ENCODE data around the gene MELTF.

The MELTF gene

DNA sequence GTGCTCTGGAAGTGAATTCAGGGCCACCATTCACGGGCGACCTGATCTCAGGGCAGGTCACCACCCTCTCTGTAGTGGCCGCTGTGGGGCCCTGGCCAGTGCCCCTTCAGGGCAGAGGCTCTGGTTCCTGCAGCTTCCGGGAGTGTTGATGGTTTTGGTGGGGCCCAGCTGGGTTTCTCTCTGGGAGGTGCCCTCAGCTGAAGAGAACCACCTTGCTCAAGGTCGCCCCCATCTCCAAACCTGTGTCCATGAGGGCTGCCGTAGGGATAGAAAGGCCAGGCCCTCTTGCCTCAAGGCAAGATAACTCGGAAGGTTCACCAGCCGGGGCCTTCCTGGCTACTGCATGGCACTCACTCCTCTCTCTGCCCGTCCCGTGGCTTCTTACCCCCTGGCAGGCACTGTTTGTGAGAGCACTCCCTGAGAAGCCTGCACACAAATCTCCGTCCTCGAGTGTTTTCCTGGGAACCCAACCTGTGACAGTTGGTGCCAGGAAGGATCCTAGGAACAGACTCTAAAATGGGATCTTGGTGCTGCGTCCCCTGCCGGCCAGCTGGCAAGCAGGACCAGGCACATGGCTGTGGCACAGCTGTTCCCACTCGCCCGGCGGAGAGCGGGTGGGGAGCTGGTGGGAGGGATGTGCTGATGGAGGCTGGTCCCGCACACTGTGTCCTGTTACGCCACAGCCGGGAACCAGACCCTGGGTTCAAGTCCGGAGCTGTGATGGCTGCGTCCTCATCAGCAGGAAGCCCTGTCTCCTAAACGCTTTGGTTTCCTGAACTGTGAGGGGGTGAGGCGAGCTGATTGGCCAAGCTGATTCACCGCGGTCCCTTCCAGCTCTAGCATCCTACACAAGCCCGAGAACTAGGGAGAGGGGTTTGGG, 37.8 kb downstream of the MELTF start:
- DNase-seq, result no peak

DNA sequence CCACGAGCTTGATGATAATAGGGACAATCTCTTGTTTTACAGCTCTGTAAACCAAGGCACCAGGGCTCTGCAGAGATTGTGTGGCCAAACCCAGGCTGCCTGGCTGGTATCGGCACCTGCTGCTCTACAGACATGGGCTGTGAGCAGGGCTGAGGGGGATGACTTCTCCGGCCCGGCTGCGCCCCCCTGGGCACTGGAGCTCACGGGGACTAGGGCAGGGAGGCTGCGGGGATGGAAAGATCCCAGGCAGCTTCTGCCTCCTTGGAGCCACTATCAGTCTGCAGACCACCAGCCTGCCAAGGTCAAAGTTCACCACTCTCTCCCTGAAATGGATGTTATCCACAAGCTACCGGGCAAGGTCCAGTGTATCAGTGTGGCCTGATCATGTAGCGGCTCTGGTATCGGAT, 39.0 kb downstream of the MELTF start:
- no peak for DNase-seq

DNA sequence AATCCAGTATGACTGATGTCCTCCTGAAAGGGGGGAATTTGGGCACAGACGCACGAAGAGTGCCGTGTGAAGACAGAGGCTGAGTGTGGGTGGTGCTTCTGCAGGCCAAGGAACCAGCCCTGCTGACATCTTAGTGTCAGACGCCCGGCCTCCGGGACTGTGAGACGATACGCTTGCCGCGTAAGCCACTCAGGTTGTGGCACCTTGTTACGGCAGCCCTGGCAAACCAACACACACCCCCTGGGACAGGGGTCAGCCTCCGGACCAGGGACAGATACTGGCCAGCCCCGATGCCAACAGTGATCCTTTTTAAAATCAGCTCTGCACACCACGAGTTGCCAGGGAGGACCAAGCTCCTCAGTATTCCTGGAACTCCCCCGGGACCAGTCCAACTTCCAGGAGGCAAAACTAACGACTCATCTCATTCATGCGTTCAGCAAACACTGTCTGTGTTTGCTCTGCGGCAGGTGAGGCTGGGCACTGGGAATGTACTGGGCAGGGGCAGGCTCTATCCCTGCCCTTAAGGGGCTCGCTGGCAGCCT, 39.8 kb downstream of the MELTF start:
- no peak for DNase-seq

DNA sequence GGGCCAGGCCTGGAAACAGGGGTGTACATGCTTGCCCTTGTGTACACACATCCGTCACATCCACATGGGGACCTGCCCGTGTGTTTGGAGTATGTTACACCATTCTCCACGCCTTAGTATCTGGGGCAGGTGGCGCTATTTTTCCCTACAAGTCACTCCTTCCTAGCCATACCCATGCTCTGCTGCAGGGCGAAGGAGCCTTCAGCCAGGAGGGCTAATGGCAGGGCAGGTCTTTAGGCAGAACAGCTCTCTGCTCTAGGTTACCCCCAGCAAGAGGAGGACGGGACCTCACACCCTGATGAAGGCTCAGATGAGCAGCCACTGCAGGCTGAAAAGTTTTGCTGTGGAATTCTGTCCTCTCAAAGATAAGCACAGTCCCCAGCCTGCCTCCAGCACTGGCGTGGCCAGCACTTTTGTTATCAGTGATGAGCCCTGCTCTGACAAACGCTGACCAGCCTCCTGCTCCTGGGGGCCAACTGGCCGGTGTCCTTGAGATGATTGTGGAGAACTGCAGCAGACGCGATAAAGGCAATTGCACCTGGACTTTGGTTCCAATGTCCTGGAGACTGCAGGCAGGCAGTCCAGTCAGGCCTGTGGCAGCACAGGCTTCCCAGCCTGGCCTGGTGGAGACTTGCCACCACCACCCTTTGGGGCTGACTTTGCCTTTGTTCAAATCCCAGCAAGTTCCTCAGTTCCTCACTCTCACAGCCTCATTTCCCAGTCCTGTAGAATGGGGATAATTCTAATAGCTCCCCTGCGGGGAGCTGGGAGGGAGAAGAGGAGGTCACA, 41.2 kb downstream of the MELTF start:
- peak; percentile 60 for DNase-seq

DNA sequence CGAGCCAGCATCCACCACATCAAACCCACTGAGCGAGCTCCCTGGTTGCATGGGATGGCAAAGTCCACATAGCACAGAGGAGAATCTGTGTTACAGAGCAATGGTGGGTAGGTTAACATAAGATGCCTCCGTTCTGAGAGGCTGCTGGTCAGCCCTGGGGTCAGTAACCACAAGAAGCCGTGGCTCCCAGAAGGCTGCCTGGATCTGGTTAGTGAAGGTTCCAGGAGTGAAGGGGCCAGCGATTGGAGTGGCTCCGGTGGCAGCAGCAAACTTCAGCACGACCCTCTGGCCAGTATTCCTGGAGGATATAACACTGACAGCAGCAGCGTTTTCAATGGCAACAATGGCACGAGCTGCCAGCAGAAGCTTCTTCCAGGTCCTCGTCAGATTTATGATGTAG, 42.6 kb downstream of the MELTF start:
- no peak for DNase-seq

DNA sequence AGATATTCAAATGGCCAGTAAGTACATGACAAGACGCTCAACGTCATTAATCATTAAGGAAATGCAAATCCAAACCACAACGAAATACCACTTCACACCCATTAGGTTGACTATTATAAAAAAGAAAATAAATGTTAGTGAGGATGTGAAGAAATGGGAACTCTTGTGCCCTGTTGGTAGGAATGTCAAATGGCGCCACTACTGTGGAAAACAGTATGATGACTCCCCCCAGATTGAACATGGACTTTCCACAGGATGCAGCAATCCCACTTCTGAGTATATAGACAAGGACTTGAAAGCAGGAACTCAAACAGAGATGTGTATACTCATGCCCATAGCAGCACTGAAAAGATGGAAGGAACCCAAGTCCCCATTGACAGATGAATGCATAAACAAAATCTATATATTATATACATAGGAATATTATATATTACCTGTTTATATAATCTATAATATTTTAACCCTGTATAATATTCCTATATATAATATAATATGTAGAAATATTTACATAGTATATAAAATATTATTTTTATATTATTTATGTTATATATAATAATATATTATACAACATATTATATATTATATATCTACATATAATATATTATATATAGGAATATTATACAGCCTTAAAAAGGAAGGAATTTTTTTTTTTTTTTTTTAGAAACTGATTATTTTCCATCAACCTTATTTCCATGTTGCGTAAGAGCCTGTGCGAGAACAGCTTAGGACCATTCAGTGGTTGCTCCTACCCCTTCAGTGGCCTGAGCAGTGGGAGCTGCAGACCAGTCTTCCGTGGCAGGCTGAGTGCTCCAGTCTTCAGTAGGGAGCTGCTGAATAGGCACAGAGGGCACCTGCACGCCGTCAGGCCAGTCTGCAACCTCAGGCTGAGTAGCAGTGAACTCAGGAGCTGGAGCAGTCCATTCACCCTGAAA, 43.4 kb downstream of the MELTF start:
- no peak for DNase-seq

DNA sequence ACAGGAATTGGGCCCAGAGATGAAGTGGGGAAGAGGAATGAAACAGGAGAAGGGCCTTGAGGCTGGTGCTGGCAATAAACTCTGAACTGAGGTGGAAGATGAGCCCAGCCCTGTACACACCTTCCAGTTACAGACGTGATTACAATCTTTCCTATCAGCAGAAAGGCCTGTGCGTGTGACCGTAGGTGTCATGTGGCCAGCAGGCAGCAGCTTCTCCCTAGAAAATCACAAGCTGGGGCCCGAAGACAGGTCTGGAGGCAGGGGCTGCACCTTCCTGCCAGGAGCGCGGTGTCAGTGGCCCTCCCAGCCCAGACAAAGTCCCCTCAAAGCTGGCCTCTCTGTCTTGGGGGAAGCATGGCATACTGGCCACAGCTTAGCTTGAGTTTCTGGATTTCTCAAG, 44.3 kb downstream of the MELTF start:
- DNase-seq, result no peak

DNA sequence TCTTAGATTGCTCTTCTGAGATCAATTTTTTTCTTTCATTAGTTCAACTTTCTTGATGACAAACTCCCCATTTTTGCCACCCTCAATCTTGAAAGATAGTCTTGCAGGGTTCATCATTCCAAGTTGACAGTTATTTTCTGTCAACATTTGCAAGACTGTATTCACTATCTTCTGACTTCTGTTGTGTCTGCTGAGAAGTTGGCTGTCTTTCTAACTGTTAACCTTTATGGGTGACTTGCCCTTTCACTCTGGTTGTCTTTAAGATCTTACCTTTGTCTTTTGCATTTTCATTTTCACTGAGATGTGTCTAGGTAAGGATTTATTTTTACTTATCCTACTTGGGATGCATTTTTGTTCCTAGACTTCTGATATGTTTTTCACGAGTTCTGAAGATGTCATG, 46.4 kb downstream of the MELTF start:
- no peak for DNase-seq

DNA sequence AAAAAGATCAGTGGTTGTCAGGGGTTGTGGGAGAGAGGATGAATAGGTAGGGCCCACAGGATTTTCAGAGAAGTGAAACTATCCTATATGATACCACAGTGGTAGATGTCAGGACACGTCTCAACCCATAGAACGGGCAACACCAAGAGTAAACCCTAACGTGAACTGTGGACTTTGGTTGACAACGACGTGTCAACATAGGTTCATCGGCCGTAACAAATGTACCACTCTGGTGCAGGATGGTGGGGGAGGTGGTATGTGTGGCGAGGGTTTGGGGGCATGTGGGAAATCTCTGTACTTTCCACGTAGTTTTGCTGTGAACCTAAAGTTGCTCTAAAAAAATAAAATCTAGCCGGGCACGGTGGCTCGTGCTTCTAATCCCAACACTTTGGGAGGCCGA, 48.0 kb downstream of the MELTF start:
- no peak for DNase-seq

DNA sequence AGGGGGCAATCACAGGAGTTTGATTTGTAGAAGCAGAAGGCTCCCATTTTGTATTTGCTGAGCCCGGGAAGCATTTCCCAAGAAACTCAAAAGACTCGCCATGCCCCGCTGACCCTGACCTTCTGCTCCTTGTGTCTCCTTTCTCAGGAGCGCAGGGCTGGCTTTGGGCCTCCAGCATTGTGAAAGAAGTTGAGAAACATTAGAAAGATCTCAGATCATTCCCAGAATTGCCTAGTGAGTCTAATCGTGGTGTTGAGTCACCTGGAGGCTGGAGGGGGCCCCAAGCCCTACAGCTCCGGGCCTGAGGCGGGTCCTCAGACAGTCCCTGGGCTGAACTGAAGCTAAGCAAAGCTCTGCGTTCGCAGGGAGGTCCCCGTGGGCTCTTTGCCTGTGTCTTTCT, 50.1 kb downstream of the MELTF start:
- no peak for DNase-seq

DNA sequence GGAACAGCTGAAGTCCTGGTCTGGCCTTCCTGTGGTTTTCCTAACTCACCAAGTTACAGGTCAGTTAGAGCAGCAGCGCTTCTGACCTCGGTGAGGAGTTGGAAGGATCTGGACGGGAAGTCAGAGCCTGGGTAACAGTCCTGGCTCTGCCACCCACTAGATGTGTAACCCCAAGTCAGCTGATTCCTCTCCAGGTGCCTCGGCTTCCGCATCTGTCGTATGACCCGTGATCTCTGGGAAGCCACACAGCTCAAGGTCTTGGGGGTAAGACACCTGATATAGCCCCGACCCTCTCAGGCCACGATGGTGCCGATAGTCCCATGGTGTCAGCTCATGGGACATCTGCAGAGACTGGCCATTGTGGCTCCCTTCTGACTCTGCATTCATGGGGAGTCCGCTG, 52.7 kb downstream of the MELTF start:
- no peak for DNase-seq

DNA sequence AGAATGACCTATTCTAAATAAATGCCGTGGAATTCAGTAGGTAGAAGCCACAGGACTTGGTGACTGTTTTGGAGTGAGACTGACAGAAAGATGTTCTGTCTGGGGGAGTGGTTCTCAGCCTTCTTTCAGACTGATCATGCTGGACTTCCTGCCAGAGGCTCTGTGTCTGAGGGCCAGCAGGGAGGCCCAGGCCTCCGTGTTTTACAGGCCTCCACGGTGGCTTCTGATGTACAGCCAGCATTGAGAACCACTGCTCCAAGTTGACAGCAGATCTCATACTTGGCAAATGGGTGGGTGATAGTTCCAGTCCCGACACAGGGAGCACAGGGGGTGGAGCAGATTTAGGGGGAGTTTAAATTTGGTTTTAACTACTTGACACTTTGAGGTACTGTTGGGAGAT, 54.3 kb downstream of the MELTF start:
- no peak for DNase-seq

DNA sequence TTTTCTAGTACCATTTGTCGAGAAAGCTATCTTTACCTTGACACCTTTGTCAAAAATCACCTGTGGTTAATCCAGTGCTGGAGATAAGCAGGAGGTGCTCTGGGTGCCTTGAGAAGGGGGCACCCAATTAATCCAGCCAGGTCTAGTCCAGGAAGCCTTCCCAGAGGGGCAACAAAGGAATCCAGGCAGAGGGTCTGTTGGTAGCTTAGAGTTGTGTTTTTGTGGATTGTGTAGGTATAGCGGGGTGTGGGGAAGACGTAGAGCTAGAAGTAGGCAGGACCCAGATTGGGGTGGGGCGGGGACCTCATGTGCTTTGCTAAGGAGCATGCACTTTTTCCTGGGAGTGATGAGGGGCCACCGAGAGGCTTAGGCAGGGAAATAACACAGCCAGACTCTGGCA, 55.0 kb downstream of the MELTF start:
- no peak for DNase-seq

DNA sequence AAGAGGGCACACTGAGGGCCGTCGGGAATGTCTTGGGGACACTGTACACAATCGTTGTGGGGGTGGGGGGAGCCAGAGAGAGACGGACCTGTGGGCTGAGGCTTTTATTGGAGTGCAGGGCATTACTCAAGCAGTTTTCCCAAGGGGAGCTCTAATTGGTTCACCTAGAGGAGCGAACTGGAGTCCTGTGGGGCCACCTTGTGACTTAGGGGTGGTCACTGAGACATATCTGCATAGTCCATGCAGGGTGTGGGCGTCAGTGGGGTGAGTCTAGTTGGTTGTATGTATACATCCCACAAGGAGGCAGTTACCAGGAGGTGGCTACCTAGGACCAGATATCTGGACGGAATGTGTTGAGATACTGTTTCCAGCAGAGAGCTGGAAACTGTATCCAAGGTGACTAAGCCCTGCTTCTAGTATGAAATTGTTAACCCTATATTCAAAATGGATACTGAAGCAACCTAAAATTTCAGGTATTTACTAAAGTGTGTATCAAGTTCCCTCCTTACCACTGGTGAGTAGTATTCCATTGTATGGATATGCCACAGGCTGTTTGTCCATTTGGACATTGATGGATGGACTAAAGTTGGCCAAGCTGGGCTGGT, 58.4 kb downstream of the MELTF start:
- peak; percentile 95 for DNase-seq

DNA sequence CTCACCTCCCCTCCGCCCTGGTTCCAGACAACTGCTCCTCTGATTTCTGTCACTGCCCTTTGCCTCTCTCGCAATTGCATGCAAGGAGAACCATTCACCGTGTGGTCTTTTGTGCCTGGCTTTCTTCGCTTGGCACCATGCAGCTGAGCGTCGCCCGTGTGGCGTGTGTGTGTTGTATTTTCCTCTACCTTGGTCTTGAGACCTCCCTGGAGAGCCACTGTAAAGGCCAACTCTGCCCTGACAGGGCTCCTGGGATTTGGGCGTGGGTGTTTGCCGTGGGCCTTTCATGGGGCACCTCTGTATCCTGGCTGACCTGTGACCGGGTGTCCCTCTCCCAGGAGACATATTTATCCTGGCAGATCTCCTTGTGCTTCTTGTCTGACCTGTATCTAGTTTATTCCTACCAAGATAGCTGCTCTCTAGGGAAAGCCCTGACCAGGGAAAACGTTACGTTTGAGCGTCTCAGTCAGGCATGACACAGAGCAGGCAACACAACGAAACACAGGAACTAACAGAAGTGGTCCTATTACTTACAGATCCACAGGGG, 59.0 kb downstream of the MELTF start:
- no peak for DNase-seq

DNA sequence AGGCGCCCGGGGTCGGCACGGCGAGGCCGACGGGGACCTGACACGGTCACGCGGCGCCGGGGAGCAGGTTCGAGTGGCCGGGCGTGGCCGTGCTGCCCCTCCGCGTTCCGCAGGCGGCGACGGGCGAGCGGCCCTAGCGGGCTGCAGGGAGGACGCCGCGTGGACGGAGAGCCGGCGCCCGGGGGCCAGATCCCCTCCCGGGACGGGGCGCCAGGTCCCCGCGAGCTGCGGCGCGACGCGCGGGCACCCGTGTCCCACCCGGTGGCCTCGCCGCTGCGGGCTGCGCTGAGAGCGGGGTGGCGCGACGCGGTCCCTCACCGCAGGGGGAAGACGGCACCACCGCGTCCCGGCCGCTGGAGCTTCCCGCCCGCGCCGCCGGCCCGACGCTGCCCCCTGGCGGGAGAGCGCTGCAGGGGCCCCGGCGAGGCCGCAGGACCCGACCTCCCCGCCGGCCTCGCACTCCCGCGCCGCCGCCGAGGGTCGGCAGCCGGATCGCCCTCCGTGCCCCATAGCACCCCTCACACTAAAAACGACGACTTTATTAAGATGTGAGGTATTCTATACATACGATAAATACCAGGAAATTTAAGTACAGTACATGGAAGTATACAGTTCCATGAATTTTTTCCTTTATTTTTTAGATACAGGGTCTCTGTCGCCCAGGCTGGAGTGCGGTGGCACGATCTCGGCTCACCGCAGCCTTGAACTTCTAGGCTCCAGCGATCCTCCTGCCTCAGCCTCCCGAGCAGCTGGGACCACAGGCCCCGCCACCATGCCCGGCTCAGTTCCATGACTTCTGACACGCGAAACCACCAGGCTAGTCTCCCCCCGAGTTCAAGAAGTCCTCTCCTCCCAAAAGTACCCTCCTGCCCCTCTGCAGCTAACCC, 59.7 kb downstream of the MELTF start:
- DNase-seq, result peak; percentile 62

DNA sequence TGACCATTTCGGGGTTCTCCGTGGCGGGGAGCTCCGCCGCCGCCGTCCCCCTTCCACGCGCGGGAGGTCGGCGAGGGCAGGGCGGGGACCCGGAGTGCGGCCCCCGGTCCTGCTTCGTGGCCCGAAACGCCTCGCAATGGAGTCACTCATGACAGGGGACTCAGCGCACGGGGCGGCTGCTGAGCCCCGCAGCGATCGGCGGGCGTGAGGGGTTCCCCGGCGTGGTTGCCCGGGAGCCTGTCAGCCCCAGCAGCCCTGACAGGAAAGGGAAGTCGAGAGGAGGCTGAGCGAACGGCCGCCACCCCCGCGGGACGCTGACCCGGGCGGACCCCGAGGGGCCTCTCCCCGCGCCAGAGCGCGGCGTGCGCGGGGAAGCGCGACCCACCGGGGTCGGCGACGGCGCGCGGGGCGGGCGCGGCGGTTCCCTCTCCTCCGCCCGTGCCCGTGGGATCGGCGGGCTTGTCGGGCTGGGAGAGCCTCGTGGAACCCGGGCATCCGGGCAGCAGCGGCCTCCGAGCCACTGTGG, 60.4 kb downstream of the MELTF start:
- DNase-seq, result peak; percentile 52

DNA sequence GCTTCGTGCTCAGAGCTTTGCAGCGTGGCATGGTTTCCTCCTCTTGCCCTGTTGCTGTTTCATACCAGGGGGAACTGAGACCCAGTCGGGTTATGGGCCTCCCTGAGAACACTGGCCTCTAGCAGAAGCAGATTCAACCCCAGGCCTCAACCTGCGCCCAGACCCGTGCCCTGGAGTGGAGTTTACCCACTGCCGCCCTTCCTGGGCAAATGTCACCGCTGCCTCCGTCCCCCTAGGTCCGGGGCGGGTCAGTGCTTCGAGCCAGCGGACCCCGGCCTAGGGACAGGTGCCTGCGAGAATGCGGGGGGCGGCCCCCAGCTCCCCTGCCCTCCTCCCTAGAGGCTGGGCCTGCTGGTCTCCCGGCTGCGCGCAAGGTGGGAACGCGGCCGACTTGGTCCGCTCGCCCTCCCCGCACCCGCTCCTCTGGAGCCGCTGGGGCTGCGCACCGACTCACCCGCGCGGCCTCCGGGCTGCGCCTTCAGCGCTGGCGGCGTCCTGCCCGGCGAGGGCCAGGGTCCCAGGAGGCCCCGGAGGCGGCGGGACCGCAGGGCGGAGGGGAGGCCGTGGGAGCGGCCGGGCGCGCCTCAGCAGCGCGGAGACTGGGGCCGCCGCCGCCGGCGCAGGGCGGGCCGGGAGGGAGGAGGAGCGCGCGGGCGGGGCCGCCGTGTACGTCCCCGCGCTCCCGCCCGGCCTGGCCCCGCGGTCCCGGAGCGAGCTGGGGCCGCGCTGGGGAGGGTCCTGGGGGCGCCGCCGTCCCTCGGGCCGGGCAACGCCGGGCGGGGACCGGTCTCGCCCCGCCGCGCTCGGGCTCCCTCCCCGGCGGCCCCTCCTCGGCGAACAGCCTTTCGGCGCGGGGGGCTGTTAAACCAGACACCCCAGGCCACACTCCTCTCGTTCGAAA, 61.1 kb downstream of the MELTF start, which contains the start of gene PIGZ:
Gene PIGZ (minus strand): TSS at position 601 of the 901 bp plus-strand sequence. CDS start 16,802 bp downstream, outside the sequence.
- peak; percentile 61 for DNase-seq

All from hematopoietic multipotent progenitor cell treated with erythropoietin and hydrocortisone succinate and interleukin-3 and kit ligand, for 8 days (in vitro differentiated cells).